HCT116 (cell line): Measurements from ENCODE around the gene CLDN20. TPM values are rescaled to one million over a fixed set of nuclear protein-coding genes. Genes with fewer than 3 reads are reported as not detected.

ENCODE experiments used
- ATAC-seq: fragments of 200-7000 bp; cut with Tn5 transposase; 2 replicates; pipeline ENCODE4 v1.9.1; 2020; ENCODE audit warnings: mild to moderate bottlenecking, moderate library complexity
- BruUV-seq: library from RNA; stranded (reverse); fragments of 400-500 nt; replicated peaks from 2 replicates; lab custom pipeline; 2021; lab: Mats Ljungman, UMichigan
- CTCF ChIA-PET: fragments of 300-600 bp; sonication (Branson Sonifier 250); formaldehyde crosslinking; loops from one replicate; lab custom pipeline; 2021; ENCODE audit warnings: antibody characterized with exemption; lab: Charles Lee
- POLR2A ChIA-PET: fragments of 300-600, 350-600 bp; sonication (Branson Sonifier 250); formaldehyde crosslinking; loops from one replicate; lab custom pipeline; 2021; ENCODE audit warnings: antibody characterized with exemption; lab: Charles Lee
- RAD21 ChIA-PET, 2 experiments: fragments of 300-600 bp; sonication (Branson Sonifier 250); formaldehyde crosslinking; loops; one replicate each; lab custom pipeline; 2023; ENCODE audit warnings: low total read pairs in 2 of 2; ENCODE audit not compliant: uncharacterized antibody in 2 of 2, unreplicated experiment in 2 of 2, low non-redundant PET in 1 of 2; lab: Charles Lee
- DNase-seq: peaks from one replicate; pipeline ENCODE4 v3.0.0-alpha.2; 2010; ENCODE audit warnings: low read depth, low spot score
- H2AFZ ChIP-seq: fragments of 200-600 bp; shearing (Covaris generic), sonication (generic); 2 replicates; pipeline ENCODE4 v1.6.1; 2017; ENCODE audit warnings: low read depth, mixed run types, mixed read lengths, antibody characterized with exemption, low read length; ENCODE audit not compliant: poor library complexity, severe bottlenecking
- H3K27ac ChIP-seq: 2 replicates; pipeline ENCODE4 v1.5.1; 2012; ENCODE audit warnings: low read depth, low read length
- H3K27me3 ChIP-seq: fragments of 200-600 bp; sonication (generic); 2 replicates; pipeline ENCODE4 v1.6.1; 2016; ENCODE audit warnings: mixed run types, low read length, mixed read lengths; ENCODE audit not compliant: insufficient read depth
- H3K36me3 ChIP-seq, 2 experiments: fragments of 200-500 bp in 1 of 2; fragments of 200-600 bp in 1 of 2; sonication (Bioruptor generic) in 1 of 2; sonication (generic) in 1 of 2; 2 replicates each; pipeline versions ENCODE4 v1.5.1 to v1.6.1; 2014 to 2016; ENCODE audit warnings: low read length in 2 of 2, inconsistent platforms in 1 of 2, mixed read lengths in 1 of 2, mixed run types in 1 of 2; ENCODE audit not compliant: insufficient read depth in 2 of 2, control insufficient read depth in 1 of 2
- H3K4me1 ChIP-seq, 2 experiments: fragments of 200-600 bp in 1 of 2; sonication (generic) in 1 of 2; 2 replicates each; pipeline versions ENCODE4 v1.5.1 to v1.6.1; 2012 to 2017; ENCODE audit warnings: low read length in 2 of 2, inconsistent platforms in 1 of 2, mild to moderate bottlenecking in 1 of 2, mixed read lengths in 1 of 2, mixed run types in 1 of 2, moderate library complexity in 1 of 2; ENCODE audit not compliant: insufficient read depth in 2 of 2, control insufficient read depth in 1 of 2
- H3K4me2 ChIP-seq: fragments of 200-600 bp; sonication (generic); 2 replicates; pipeline ENCODE4 v1.6.1; 2017; ENCODE audit warnings: mixed run types, low read length, mixed read lengths
- H3K4me3 ChIP-seq, 2 experiments: fragments of 200-600 bp in 1 of 2; sonication (generic) in 1 of 2; replicated peaks in 1 of 2; 2 replicates each; pipeline ENCODE4 v1.5.1; 2011 to 2016; ENCODE audit warnings: low read length in 2 of 2, control low read depth in 1 of 2, low read depth in 1 of 2, mild to moderate bottlenecking in 1 of 2, mixed read lengths in 1 of 2, mixed run types in 1 of 2
- H3K79me2 ChIP-seq: fragments of 200-600 bp; sonication (generic); 2 replicates; pipeline ENCODE4 v1.6.1; 2017; ENCODE audit warnings: mild to moderate bottlenecking, mixed run types, low read length, moderate library complexity, mixed read lengths; ENCODE audit not compliant: insufficient read depth
- H3K9ac ChIP-seq: fragments of 200-600 bp; sonication (generic); 2 replicates; pipeline ENCODE4 v1.6.1; 2016; ENCODE audit warnings: low read length, mixed read lengths
- H3K9me2 ChIP-seq: fragments of 200-600 bp; sonication (generic), shearing (Covaris generic); 2 replicates; pipeline ENCODE4 v1.6.1; 2017; ENCODE audit warnings: mixed run types, mild to moderate bottlenecking, moderate library complexity; ENCODE audit not compliant: insufficient read depth
- H3K9me3 ChIP-seq, 2 experiments: fragments of 200-500 bp in 1 of 2; fragments of 200-600 bp in 1 of 2; sonication (Bioruptor generic) in 1 of 2; sonication (generic) in 1 of 2; 2 replicates each; pipeline ENCODE4 v1.6.1; 2014 to 2017; ENCODE audit warnings: low read length in 2 of 2, mixed read lengths in 2 of 2, inconsistent platforms in 1 of 2, low read depth in 1 of 2, mild to moderate bottlenecking in 1 of 2, mixed run types in 1 of 2, moderate library complexity in 1 of 2; ENCODE audit not compliant: control insufficient read depth in 1 of 2, insufficient read depth in 1 of 2
- H4K20me1 ChIP-seq: fragments of 200-600 bp; sonication (generic), shearing (Covaris generic); 2 replicates; pipeline ENCODE4 v1.6.1; 2017; ENCODE audit warnings: mixed run types, mild to moderate bottlenecking, moderate library complexity; ENCODE audit not compliant: insufficient read depth
- CEBPB ChIP-seq: IDR thresholded peaks from 2 replicates; pipeline ENCODE4 v1.6.1; 2012; ENCODE audit warnings: low read depth
- EGR1 ChIP-seq: IDR thresholded peaks from 2 replicates; pipeline ENCODE4 v1.6.1; 2012; ENCODE audit warnings: low read depth
- ELF1 ChIP-seq: IDR thresholded peaks from 2 replicates; pipeline ENCODE4 v1.6.1; 2012; ENCODE audit warnings: low read depth, borderline replicate concordance
- MAX ChIP-seq: IDR thresholded peaks from 2 replicates; pipeline ENCODE4 v1.6.1; 2012
- RAD21 ChIP-seq: IDR thresholded peaks from 2 replicates; pipeline ENCODE4 v1.6.1; 2012; ENCODE audit warnings: low read depth, mild to moderate bottlenecking
- SIN3A ChIP-seq: IDR thresholded peaks from 2 replicates; pipeline ENCODE4 v1.6.1; 2012; ENCODE audit warnings: low read depth
- intact Hi-C: fragments of 100-400 bp; cut with micrococcal nuclease; formaldehyde crosslinking; loops from 2 replicates; pipeline ENCODE4 v1.10.0; 2022
- total RNA-seq: library from RNA; stranded (reverse); gene quantifications from one replicate; pipeline ENCODE4 v1.2.1, GENCODE V29; 2021; ENCODE audit not compliant: unreplicated experiment
- TF ChIP-seq, protein P1 (sequence below): IDR thresholded peaks from 2 replicates; pipeline ENCODE4 v1.6.1; 2012
- TF ChIP-seq, protein P2 (sequence below): IDR thresholded peaks from 2 replicates; pipeline ENCODE4 v1.6.1; 2011; ENCODE audit warnings: mild to moderate bottlenecking, low read length, moderate library complexity; ENCODE audit not compliant: insufficient replicate concordance; ENCODE audit errors: extremely low read depth

The CLDN20 gene
- total RNA-seq, 1 experiment from 2014 or later: not detected

GRCh38 chr6:155241966-155242365 is 21.8 kb upstream of the CLDN20 start:
- TF ChIP-seq, protein P1, sequence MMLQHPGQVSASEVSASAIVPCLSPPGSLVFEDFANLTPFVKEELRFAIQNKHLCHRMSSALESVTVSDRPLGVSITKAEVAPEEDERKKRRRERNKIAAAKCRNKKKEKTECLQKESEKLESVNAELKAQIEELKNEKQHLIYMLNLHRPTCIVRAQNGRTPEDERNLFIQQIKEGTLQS: no peak
- TF ChIP-seq ELF1 (no peak), SIN3A (no peak), EGR1 (no peak), RAD21 (no peak), CEBPB (no peak), MAX (no peak)
- TF ChIP-seq, protein P2, sequence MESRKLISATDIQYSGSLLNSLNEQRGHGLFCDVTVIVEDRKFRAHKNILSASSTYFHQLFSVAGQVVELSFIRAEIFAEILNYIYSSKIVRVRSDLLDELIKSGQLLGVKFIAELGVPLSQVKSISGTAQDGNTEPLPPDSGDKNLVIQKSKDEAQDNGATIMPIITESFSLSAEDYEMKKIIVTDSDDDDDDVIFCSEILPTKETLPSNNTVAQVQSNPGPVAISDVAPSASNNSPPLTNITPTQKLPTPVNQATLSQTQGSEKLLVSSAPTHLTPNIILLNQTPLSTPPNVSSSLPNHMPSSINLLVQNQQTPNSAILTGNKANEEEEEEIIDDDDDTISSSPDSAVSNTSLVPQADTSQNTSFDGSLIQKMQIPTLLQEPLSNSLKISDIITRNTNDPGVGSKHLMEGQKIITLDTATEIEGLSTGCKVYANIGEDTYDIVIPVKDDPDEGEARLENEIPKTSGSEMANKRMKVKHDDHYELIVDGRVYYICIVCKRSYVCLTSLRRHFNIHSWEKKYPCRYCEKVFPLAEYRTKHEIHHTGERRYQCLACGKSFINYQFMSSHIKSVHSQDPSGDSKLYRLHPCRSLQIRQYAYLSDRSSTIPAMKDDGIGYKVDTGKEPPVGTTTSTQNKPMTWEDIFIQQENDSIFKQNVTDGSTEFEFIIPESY: no peak
- H2AFZ ChIP-seq: no peak overlapping the region
- CTCF ChIA-PET: no interaction called here
- no peaks in the 10 kb centered on the region for H4K20me1 ChIP-seq
- H3K27me3 ChIP-seq: no peaks in the 10 kb centered on the region
- RAD21 ChIA-PET: no interaction called here
- H3K4me1 ChIP-seq: no peaks in the 10 kb centered on the region
- H3K4me3 ChIP-seq: no peak overlapping the region
- BruUV-seq: no TSS peak
- intact Hi-C loops: loop anchor here (10.0 kb wide), 1 partner anchor 377 kb away; no protein-coding TSS in a partner anchor
- no peaks in the 10 kb centered on the region for H3K9me2 ChIP-seq
- DNase-seq (no peak), ATAC-seq (peak; percentile 22; the same call in 1 of the 2 replicates)
- no peak overlapping the region for H3K9ac ChIP-seq
- H3K79me2 ChIP-seq: no peaks in the 10 kb centered on the region
- H3K36me3 ChIP-seq: no peaks in the 10 kb centered on the region
- no peak overlapping the region for H3K27ac ChIP-seq
- H3K4me2 ChIP-seq: no peak overlapping the region
- POLR2A ChIA-PET: no interaction called here
- H3K9me3 ChIP-seq: no peaks in the 10 kb centered on the region; a peak in 1 of 4 replicates
